Upper lobe of left lung (tissue), 6 donors: ENCODE data around the gene ARHGAP10. TPM values are rescaled to one million over a fixed set of nuclear protein-coding genes. Genes with fewer than 3 reads are reported as not detected.
A peak's percentile ranks its signal among the peaks of the same experiment; 100 is the strongest.

Experiments
- ATAC-seq, 2 donors: fragments of 200-7000 bp; cut with Tn5 transposase; one replicate each; pipeline ENCODE4 v1.9.1; 2022; ENCODE audit warnings: mild to moderate bottlenecking in 2 of 2, moderate library complexity in 2 of 2; ENCODE audit not compliant: low FRiP score in 2 of 2
- DNase-seq, 2 donors: peaks; one replicate each; pipeline ENCODE4 v3.0.0-alpha.2; 2019 to 2020
- H3K27ac ChIP-seq, 4 donors: fragments of 200-600 bp; sonication (generic); one replicate each; pipeline ENCODE4 v1.5.1; 2016 to 2019
- H3K27me3 ChIP-seq, 4 donors: fragments of 200-600 bp; sonication (generic); one replicate each; pipeline ENCODE4 v1.5.1; 2017 to 2019
- H3K36me3 ChIP-seq, 4 donors: fragments of 200-600 bp; sonication (generic); one replicate each; pipeline ENCODE4 v1.5.1; 2016 to 2019
- H3K4me1 ChIP-seq, 4 donors: fragments of 200-600 bp; sonication (generic); one replicate each; pipeline ENCODE4 v1.5.1; 2018 to 2019
- H3K4me3 ChIP-seq, 4 donors: fragments of 200-600 bp; sonication (generic); one replicate each; pipeline ENCODE4 v1.5.1; 2017 to 2019; ENCODE audit warnings: mild to moderate bottlenecking in 2 of 4, moderate library complexity in 1 of 4
- H3K9me3 ChIP-seq, 4 donors: fragments of 200-600 bp; sonication (generic); one replicate each; pipeline ENCODE4 v1.5.1; 2018 to 2019
- EP300 ChIP-seq, 4 donors: sonication (generic); formaldehyde crosslinking; IDR thresholded peaks; one replicate each; pipeline ENCODE4 v1.5.1; 2017; ENCODE audit warnings: antibody characterized with exemption in 4 of 4, control low read depth in 2 of 4
- POLR2A ChIP-seq, 4 donors: fragments of 450-650 bp; IDR thresholded peaks; one replicate each; pipeline ENCODE4 v1.5.1; 2016 to 2017; ENCODE audit warnings: antibody characterized with exemption in 4 of 4, mild to moderate bottlenecking in 2 of 4
- POLR2AphosphoS5 ChIP-seq, 2 donors: sonication (generic); formaldehyde crosslinking; IDR thresholded peaks; one replicate each; pipeline ENCODE4 v1.5.1; 2017; ENCODE audit warnings: antibody characterized with exemption in 2 of 2
- WGBS, 2 donors: methylation state at CpG; one replicate each; pipeline ENCODE4 v1.1.5; 2017 to 2018; 5-methylcytosine and 5-hydroxymethylcytosine counted together
- total RNA-seq, 6 donors: library from RNA; depleted of rRNA in 4 of 6; stranded (reverse); fragments of >200 nt in 4 of 6; gene quantifications; one replicate each; pipeline versions ENCODE4 v1.1.0 to v1.2.1, GENCODE V29; 2016 to 2021
- TF ChIP-seq, protein P1 (sequence below), 6 experiments: fragments of 450-650 bp in 4 of 6; fragments of 200-600 bp in 2 of 6; sonication (generic) in 2 of 6; IDR thresholded peaks; one replicate each; pipeline ENCODE4 v1.5.1; 2016 to 2019; ENCODE audit warnings: antibody characterized with exemption in 6 of 6
- donor health status: DM: no; HTN: no; CAD: no; lungs with moderate emphysema.
- donor health status: DM: no; HTN: yes; CAD: no; lungs with severe emphysema.

ARHGAP10 gene
- total RNA-seq, 6 donors from 2014 or later: 25.9 to 47.1 (median 29.5) TPM

DNA sequence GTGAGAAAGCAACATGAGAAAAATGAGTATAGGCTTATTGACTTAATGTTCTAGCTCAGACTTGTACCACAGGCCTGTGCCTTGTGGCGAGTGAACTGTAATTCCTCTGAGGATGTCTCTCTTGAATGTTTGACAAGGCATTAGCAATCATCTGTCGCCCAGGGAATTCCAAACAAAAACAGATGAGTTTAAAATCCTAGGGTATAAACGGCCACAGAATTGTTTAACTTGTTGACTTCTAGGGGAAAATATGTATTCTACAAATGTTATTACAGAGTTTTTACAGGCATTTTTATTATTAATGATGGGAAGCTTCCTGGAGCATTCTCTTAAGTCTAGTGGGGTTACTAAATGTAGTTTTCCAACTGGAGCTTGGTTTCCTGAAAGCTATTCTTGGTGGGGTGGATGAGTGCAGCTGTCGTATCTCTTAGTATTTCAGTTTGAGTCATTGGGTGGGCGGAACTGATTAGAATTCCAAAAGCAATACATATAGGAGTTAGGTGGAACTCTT lies 40.6 kb downstream of the ARHGAP10 start:
- Histone ChIP-seq H3K27me3 (no peaks in the 10 kb centered on the region), H3K4me3 (no peak overlapping the region), H3K36me3 (no peaks in the 10 kb centered on the region), H3K4me1 (peaks cover 0 to 9% (median 4%) of the 10 kb centered on the region in 4 donors), H3K9me3 (no peaks in the 10 kb centered on the region), H3K27ac (no peak overlapping the region)
- peak in 1 of 2 donors; percentile 76 for ATAC-seq
- WGBS, 2 donors: 58 to 71% methylated on average over 5 of the region's 5 CpGs
- no peak for DNase-seq
- TF ChIP-seq POLR2A (IDR thresholded peaks at IDR 0.05): no peak
- no peak for TF ChIP-seq EP300 (IDR thresholded peaks at IDR 0.05)
- TF ChIP-seq POLR2AphosphoS5 (IDR thresholded peaks at IDR 0.05): no peak
- TF ChIP-seq, protein P1, sequence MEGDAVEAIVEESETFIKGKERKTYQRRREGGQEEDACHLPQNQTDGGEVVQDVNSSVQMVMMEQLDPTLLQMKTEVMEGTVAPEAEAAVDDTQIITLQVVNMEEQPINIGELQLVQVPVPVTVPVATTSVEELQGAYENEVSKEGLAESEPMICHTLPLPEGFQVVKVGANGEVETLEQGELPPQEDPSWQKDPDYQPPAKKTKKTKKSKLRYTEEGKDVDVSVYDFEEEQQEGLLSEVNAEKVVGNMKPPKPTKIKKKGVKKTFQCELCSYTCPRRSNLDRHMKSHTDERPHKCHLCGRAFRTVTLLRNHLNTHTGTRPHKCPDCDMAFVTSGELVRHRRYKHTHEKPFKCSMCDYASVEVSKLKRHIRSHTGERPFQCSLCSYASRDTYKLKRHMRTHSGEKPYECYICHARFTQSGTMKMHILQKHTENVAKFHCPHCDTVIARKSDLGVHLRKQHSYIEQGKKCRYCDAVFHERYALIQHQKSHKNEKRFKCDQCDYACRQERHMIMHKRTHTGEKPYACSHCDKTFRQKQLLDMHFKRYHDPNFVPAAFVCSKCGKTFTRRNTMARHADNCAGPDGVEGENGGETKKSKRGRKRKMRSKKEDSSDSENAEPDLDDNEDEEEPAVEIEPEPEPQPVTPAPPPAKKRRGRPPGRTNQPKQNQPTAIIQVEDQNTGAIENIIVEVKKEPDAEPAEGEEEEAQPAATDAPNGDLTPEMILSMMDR (IDR thresholded peaks at IDR 0.05): no peak

DNA sequence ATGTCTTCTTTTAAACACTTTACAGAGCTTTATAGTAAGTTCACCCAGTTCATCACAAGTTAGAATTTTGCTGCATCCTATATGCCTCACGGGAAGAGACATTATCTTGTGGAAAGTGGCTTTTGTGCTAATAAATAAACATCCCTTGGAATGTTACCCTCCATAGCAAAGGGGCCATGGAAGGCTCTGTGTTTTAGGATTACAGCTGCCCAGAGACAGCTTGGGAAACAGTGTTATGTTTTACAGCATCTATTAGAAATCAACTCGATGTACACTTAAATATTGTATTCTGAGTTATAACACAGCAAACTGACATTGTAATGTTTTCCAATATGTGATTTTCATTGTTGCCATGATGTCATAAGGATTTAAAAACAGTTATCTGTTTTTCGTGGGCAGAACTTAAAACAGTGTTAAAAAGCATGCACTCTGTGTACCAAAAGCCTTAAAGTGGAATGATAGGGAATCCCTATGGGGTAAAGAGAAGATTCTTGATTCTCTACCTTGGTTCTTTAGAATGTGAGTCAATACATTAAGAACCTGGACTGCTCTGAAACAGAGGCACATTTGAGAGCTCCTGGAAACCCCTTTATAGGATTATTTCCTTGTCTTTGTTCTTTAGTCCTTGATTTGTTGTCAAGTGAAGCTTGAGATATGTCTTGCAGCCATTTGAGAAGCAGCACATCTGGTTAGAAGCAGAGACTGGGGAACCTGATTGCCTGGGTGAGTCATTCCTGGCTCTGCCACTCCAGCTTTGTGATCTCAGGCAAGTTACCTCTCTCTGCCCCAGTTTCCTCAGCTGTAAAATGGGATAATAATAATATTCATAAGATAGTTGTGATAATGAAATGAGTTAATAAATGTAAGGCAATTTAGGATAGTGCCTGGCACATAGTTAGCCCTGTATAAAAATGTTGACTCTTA lies 41.6 kb downstream of the ARHGAP10 start:
- H3K36me3 ChIP-seq: no peaks in the 10 kb centered on the region
- DNase-seq: no peak
- H3K27me3 ChIP-seq: no peaks in the 10 kb centered on the region
- no peak overlapping the region for H3K4me3 ChIP-seq
- peak in 1 of 2 donors; percentile 32 for ATAC-seq
- H3K9me3 ChIP-seq: no peaks in the 10 kb centered on the region
- 47 to 63% methylated on average over 3 of the region's 3 CpGs for WGBS, 2 donors
- H3K27ac ChIP-seq: peak overlapping the region in 1 of 4 donors; percentile 16
- peaks cover 0 to 4% (median 0%) of the 10 kb centered on the region in 4 donors for H3K4me1 ChIP-seq
- TF ChIP-seq POLR2AphosphoS5 (IDR thresholded peaks at IDR 0.05) (no peak), EP300 (IDR thresholded peaks at IDR 0.05) (no peak)
- TF ChIP-seq, protein P1 (IDR thresholded peaks at IDR 0.05): no peak

DNA sequence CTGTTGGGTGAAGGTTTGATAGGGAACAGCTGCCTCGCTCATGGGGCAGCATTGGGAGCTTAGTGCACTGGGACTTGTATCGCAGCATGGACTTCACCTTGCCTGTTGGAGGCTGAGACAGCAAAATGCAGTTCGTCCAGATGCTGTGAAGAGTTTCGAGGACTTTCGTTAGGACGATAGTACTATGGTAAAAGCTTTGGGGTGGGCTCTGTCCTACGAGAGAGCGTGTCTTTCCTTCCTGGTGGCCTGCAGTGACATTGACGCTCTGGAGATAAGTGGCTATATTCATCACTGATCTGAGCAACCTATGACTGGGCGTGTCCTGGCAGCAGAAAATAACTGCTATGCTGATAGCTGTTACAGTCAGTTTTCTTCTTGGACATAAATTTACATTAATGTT lies 44.8 kb downstream of the ARHGAP10 start:
- 94 to 97% methylated on average over 10 of the region's 10 CpGs for WGBS, 2 donors
- Histone ChIP-seq H3K27ac (no peak overlapping the region), H3K9me3 (no peaks in the 10 kb centered on the region), H3K4me1 (peaks cover 0 to 4% (median 2%) of the 10 kb centered on the region in 4 donors), H3K4me3 (no peak overlapping the region), H3K27me3 (no peaks in the 10 kb centered on the region), H3K36me3 (no peaks in the 10 kb centered on the region)
- DNase-seq (no peak), ATAC-seq (no peak)
- TF ChIP-seq, protein P1 (IDR thresholded peaks at IDR 0.05): no peak
- no peak for TF ChIP-seq POLR2AphosphoS5 (IDR thresholded peaks at IDR 0.05)
- no peak for TF ChIP-seq POLR2A (IDR thresholded peaks at IDR 0.05)
- TF ChIP-seq EP300 (IDR thresholded peaks at IDR 0.05): no peak

DNA sequence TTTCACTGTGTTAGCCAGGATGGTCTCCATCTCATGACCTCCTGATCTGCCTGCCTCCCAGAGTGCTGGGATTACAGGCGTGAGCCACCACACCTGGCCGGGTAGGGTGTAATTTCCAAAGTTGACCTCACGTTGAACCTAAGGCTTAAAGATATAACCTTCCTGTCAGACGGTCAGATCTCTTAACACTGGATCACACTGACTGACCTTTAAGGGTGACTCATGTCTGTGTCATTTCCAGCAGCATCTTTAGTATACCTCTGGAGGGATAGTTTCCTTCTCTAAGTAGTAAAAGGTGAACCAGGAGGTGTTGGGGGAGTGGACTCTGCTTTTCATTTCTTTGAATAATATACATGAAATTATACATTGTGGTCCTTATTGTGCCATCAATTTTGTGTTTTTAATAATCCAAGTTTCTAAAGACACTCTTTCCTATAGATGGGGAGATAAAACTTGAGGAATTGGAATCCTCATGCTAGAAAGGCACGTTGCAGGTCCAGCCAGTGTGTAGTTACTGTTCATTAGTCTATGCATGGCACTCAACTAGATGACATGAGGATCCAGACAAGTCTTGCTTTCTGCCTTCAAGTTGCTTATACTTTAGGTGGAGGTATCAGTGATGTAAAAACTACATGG lies 45.7 kb downstream of the ARHGAP10 start:
- Histone ChIP-seq H3K27ac (no peak overlapping the region), H3K4me3 (no peak overlapping the region), H3K4me1 (peaks cover 0 to 8% (median 3%) of the 10 kb centered on the region in 4 donors), H3K36me3 (no peaks in the 10 kb centered on the region), H3K27me3 (no peaks in the 10 kb centered on the region), H3K9me3 (no peaks in the 10 kb centered on the region)
- ATAC-seq (no peak), DNase-seq (no peak)
- 84% methylated on average over 5 of the region's 5 CpGs for WGBS, 2 donors
- TF ChIP-seq, protein P1 (IDR thresholded peaks at IDR 0.05): no peak
- TF ChIP-seq POLR2A (IDR thresholded peaks at IDR 0.05) (no peak), POLR2AphosphoS5 (IDR thresholded peaks at IDR 0.05) (no peak)
